ENCODE results near the gene THOC1. TPM values are rescaled to one million over a fixed set of nuclear protein-coding genes. Genes with fewer than 3 reads are reported as not detected.

THOC1 gene
- total and polyA plus RNA-seq, 2 donors (not counting 3 experiments of a cell fraction or from before 2014, with no cell fraction given), result 12.0 to 50.5 TPM

DNA sequence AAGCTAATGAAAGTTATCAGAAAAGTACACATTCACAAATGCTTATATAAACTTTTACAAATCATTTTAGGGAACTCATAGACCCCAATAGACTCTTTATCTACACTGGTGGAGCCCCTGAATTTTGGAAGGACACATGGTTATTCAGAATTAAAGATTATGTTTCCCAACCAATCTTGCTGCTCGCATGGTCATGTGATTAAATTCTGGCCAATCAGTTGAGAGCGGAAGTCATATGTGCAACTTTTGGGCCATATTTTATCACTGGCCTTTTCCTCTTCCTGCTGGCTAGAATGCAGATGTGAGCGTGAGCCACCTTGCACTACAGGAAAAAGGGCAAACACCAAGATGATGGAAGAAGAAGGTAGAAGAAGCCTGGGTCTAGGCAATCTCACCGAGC lies 19.8 kb downstream of the THOC1 start:
- CTCF ChIA-PET, result no interaction called here
- TF ChIP-seq POLR2AphosphoS5 (IDR thresholded peaks at IDR 0.05; ENCODE audit: insufficient read depth, low read depth, low read length) (no peak), GATA2 (IDR thresholded peaks at IDR 0.05; ENCODE audit: insufficient read depth, insufficient read length, low read depth, low read length) (no peak), MYC (IDR thresholded peaks at IDR 0.05; ENCODE audit: low read depth, low read length) (no peak), EZH2 (IDR thresholded peaks at IDR 0.05; ENCODE audit: borderline replicate concordance, low read depth, low read length, severe bottlenecking) (no peak), POLR2A (IDR thresholded peaks at IDR 0.05; ENCODE audit: low read depth, low read length) (no peak), JUN (IDR thresholded peaks at IDR 0.05; ENCODE audit: borderline replicate concordance, insufficient read depth, insufficient read length, low read depth) (no peak), FOS (IDR thresholded peaks at IDR 0.05; ENCODE audit: borderline replicate concordance, insufficient read depth, low read length) (no peak)
- TF ChIP-seq, protein P1, sequence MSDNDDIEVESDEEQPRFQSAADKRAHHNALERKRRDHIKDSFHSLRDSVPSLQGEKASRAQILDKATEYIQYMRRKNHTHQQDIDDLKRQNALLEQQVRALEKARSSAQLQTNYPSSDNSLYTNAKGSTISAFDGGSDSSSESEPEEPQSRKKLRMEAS (IDR thresholded peaks at IDR 0.05; ENCODE audit: insufficient read depth, insufficient read length), result no peak
- TF ChIP-seq, protein P2, sequence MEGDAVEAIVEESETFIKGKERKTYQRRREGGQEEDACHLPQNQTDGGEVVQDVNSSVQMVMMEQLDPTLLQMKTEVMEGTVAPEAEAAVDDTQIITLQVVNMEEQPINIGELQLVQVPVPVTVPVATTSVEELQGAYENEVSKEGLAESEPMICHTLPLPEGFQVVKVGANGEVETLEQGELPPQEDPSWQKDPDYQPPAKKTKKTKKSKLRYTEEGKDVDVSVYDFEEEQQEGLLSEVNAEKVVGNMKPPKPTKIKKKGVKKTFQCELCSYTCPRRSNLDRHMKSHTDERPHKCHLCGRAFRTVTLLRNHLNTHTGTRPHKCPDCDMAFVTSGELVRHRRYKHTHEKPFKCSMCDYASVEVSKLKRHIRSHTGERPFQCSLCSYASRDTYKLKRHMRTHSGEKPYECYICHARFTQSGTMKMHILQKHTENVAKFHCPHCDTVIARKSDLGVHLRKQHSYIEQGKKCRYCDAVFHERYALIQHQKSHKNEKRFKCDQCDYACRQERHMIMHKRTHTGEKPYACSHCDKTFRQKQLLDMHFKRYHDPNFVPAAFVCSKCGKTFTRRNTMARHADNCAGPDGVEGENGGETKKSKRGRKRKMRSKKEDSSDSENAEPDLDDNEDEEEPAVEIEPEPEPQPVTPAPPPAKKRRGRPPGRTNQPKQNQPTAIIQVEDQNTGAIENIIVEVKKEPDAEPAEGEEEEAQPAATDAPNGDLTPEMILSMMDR (IDR thresholded peaks at IDR 0.05; ENCODE audit: extremely low read depth in 1 of 2, insufficient read depth in 1 of 2, low read depth in 1 of 2, low read length in 2 of 2), result no peak
- dilution Hi-C loops (cut with MboI; ENCODE audit: extremely low pct_ligation_motif_present, low sequenced_read_pairs) (no loop called here), intact Hi-C loops (cut with micrococcal nuclease) (no loop called here)
- POLR2A ChIA-PET, result no interaction called here
- H3K9me1 ChIP-seq (replicated peaks; ENCODE audit: control insufficient read depth, extremely low read depth, insufficient read depth, low read length), result no peaks in the 10 kb centered on the region
- no peak overlapping the region for H3K4me2 ChIP-seq (ENCODE audit: insufficient read depth, low read length)
- H3K4me1 ChIP-seq (ENCODE audit: control insufficient read depth, extremely low read depth, insufficient read depth, low read length), result no peaks in the 10 kb centered on the region
- no peaks in the 10 kb centered on the region for H3K27me3 ChIP-seq (ENCODE audit: control insufficient read depth in 2 of 2, insufficient read depth in 2 of 2, low read length in 2 of 2)
- no peak overlapping the region for H2AFZ ChIP-seq (ENCODE audit: low read depth, low read length)
- H4K20me1 ChIP-seq (replicated peaks; ENCODE audit: control insufficient read depth, extremely low read depth, insufficient read depth, low read length), result no peaks in the 10 kb centered on the region
- DNase-seq (ENCODE audit: low read depth, low spot score) (no peak), FAIRE-seq (no peak)
- peaks cover 5 to 13% of the 10 kb centered on the region in 2 experiments for H3K36me3 ChIP-seq (ENCODE audit: control insufficient read depth in 2 of 2, extremely low read depth in 1 of 2, insufficient read depth in 2 of 2, low read length in 2 of 2)
- no peaks in the 10 kb centered on the region for H3K9me3 ChIP-seq (replicated peaks; ENCODE audit: control insufficient read depth, insufficient read depth, low read length)
- no peak overlapping the region for H3K27ac ChIP-seq (ENCODE audit: insufficient read depth, low read depth, low read length)
- H3K9ac ChIP-seq (replicated peaks; ENCODE audit: extremely low read depth, insufficient read depth, low read length), result no peak overlapping the region
- no peak overlapping the region for H3K4me3 ChIP-seq (replicated peaks in 1 of 3; ENCODE audit: insufficient read depth in 1 of 3, low read depth in 1 of 3, low read length in 3 of 3)
- BruUV-seq (replicated peaks), result no TSS peak
- H3K79me2 ChIP-seq (ENCODE audit: control insufficient read depth, insufficient read depth, low read length), result no peaks in the 10 kb centered on the region
